Iris pigment epithelial cell (primary cell): ENCODE data around the gene FTL.

Experiments used
- DNase-seq: peaks from one replicate; pipeline ENCODE4 v3.0.0-alpha.2; 2011; ENCODE audit warnings: low read depth

The FTL gene

GRCh38 chr19:48992581-48993174, 27.6 kb downstream of the FTL start:
- DNase-seq: no peak

DNA sequence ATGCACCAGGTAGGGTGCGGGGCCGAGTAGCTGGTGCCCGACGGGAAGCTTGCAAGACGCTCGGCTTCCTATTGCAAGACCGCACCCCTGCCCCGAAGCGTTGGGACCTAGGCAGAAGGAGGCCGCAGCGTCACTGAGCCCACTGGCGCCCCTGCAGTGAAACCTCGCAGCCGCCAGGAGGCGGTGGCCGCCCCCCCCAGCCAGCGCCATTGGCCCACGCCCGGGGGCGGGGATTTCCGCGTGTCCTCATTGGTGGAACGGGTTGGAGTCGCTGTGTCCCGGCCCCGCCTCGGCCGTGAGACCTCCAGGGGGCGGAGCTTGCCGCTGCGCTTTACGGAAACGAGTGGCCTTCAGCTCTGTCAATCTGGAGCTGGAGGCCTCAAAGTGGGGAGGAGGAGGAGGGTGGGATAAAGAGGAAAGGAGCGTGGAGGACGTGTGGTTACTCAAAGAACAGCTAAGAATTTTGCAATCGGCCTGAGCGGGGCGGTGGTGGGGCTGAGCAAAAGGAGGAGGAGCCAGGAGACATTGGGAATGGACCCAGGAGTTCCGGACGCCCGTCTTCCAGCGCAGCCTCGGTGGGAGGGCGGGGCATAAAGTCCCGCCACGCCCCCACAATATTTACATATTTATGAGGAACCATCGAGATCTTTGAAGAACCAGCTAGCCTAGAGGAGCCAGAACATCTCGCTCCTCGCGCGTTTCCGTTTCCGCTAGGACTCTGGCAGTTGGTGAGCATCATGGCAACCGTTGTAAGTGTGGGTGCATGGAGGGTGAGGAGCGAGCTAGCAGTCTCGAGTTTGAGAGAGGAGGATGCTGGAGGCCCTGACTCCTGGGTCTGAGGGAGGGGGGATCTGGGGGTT, 28.3 kb downstream of the FTL start, which contains the start of the genes GYS1 and RUVBL2:
GYS1 (minus strand) TSS at position 135 of the 860 bp plus-strand sequence. CDS start 197 bp downstream, outside the sequence.
RUVBL2 (plus strand) TSS at position 713 of the 860 bp plus-strand sequence; CDS start at position 738, 25 bp downstream.
- DNase-seq: peak; percentile 99

DNA sequence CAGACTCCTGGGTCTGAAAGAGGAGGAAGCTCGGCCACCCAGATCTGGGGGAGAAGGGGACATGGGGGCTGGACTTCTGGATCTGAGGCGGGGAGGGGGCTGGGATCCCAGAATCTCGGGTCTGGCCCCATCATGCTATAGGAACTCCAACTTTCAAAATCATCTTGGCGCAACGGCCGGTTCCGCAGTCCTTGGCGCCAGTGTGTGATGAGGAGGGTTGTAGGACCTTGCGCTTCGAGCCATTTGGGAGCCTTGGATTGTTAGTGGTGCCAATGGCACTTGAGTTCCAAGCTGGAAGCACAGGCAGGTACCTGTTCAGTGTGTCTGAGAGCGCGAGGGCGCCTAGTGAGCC, 28.9 kb downstream of the FTL start:
- peak; percentile 12 for DNase-seq

DNA sequence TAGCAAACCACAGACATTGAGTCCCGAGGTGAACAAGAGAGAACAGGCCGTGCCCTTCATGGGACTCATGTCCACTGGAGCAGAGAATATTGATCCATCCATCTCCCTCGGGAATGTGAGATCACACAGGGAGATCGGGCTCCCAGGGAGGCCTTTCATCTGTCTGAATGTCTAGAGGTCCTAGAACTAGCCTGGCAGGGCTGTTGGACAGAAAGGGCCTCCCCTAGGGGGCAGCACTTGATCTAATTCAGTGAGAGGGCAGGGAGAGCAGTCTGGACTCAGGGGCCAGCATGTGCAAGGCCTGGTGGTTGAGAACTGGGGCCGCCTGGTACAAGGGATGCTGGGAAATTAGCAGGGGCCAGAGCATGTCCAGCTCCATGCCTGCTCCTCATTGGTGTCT, 32.9 kb downstream of the FTL start:
- DNase-seq: peak; percentile 68

- DNase-seq: peak; percentile 77
Measured at GRCh38 chr19:48999481-49000325, 34.6 kb downstream of the FTL start.

- no peak for DNase-seq
Measured at GRCh38 chr19:49004133-49004532, 39.0 kb downstream of the FTL start.

GRCh38 chr19:49004964-49005614, 40.0 kb downstream of the FTL start:
- DNase-seq: no peak

GRCh38 chr19:49006905-49007304, 41.8 kb downstream of the FTL start:
- no peak for DNase-seq

DNA sequence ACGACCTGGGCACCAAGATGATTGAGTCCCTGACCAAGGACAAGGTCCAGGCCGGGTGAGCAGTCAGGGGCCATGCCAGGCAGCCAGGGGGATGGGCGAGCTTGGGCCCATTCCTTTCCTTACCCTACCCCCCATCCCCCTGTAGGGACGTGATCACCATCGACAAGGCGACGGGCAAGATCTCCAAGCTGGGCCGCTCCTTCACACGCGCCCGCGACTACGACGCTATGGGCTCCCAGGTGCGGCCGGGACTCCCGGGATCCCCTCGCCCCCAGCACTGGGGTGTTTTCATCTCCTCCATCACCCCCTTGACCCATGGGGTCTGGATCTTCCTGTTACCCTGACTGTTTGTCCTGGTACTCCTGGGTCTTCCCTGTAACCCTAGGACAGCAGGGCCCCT, 44.7 kb downstream of the FTL start:
- no peak for DNase-seq

DNA sequence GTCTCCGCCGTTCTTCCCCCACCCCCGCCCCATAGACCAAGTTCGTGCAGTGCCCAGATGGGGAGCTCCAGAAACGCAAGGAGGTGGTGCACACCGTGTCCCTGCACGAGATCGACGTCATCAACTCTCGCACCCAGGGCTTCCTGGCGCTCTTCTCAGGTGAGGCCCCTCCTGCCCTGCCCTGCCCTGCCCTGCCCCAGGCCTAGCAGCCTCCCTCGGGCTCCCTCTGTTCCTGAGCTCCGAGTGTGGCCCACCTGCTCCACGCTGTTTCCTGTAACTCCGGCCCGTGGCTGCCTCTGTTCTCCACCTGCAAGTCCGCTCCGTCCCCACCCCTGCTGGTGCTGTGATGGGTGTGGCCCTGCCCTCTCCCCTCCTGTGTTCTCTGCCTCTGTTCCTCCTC, 45.3 kb downstream of the FTL start:
- no peak for DNase-seq

DNA sequence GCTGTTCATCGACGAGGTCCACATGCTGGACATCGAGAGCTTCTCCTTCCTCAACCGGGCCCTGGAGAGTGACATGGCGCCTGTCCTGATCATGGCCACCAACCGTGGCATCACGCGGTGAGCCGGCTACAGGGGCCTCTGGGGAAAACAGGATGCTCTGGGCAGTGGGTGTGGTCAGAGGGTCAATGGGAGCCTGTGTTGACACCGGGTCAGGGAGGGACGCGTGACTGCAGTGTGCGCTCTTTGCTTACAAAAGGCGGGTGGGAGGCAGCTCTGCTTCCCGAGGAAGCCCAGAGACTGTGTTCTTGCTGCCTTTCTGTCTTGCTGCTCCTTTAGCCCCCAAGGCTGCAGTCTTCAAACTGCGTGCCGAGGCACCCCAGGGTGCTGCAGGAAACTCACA, 46.1 kb downstream of the FTL start:
- no peak for DNase-seq

DNA sequence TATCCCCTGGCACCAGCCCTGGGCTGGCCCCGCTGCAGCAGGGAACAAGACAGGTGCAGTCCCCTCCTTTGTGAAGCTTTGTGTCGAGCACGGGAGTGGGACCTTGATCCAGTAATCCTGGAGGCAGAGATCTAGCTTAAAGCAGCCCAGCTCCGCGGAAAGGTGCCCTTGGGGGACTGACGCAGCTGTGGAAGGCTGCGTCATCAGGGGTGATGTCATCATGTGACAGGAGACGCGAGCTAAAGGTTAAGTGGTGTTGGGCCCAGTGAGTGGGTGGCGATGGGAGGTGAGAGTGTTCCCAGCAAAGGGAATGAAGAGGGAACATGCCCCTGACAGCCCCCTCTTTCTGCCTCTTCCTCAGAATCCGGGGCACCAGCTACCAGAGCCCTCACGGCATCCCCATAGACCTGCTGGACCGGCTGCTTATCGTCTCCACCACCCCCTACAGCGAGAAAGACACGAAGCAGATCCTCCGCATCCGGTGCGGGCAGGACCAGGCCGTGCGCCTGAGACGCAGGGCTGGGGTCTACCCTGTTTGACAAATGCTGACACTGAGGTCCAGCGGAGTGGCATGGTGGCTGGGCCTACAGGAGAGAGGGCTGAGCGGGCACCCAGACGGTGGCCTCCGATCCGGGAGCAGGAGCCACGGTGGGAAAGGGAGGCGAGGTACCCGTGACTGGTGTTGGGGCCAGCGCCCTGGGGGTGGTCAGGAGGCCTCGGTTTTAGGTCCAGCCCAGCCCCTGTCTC, 49.2 kb downstream of the FTL start:
- peak; percentile 20 for DNase-seq

DNA sequence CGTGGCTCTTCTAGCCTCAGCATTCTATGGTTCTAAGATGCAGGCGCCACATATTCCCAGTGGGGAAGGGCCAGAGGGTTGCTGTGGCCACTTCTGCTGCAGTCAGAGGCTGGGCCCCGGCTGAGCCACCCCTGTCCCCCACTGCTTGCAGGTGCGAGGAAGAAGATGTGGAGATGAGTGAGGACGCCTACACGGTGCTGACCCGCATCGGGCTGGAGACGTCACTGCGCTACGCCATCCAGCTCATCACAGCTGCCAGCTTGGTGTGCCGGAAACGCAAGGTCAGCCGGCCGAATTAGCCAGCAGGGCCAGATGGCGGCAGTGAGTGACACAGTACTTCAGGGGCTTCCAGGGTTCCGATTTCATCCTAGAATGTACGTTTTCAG, 49.8 kb downstream of the FTL start:
- no peak for DNase-seq

DNA sequence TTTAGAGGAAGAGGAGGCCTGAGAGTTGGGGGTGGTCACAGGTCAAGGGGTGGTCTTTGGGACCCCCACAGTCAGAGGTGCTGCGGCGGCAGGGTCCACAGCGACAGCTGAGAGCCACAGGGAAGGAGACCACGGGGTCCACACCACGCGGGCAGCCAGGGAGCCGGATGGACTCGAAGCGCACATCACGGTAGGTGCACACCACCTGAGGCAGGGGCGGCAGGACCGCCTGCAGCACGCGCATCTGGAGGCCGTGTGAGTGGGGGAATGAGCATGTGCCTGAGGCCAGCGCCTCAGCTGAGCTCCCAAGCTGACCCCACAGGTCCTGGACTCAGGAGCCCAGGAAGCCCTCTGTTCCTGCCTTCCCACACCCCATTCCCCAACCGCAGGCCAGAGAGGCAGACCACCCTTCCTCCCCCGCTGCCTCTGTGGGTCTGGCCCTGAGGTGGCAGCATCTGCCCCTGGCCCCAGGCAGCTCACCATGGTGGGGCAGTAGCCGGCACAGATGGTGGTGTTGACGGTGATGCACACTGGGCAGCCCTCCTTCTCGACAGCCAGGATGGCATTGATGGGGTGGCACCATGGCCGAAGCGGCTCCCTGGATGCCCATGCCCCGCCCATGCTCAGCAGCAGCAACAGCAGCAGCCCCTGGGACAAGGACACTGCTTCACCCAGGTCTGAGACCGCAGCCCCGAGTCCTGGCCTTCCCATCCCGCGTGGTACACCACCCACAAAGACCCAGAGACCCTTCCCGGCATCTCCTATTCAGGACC, 51.1 kb downstream of the FTL start:
- DNase-seq: no peak
